SH-SY5Y (cell line): ENCODE results near the gene PI4K2A.

ENCODE experiments used
- GATA2 ChIP-seq: IDR thresholded peaks from 2 replicates; pipeline ENCODE4 v1.6.1; 2011; ENCODE audit warnings: mild to moderate bottlenecking, low read depth, low read length
- GATA3 ChIP-seq: IDR thresholded peaks from 2 replicates; pipeline ENCODE4 v1.6.1; 2011; ENCODE audit warnings: low read depth, mild to moderate bottlenecking, low read length, moderate library complexity

GRCh38 chr10:97598407-97599271 lies 41.8 kb upstream of the PI4K2A start:
- TF ChIP-seq GATA2: no peak
- no peak for TF ChIP-seq GATA3
